Astrocyte of the spinal cord (primary cell): ENCODE measurements around the gene TRAK1.

Experiments used
- DNase-seq: peaks from one replicate; pipeline ENCODE4 v3.0.0; 2011; ENCODE audit warnings: low read depth, low spot score
- H3K4me3 ChIP-seq: 2 replicates; pipeline ENCODE4 v1.5.1; 2011; ENCODE audit warnings: low read depth, mild to moderate bottlenecking, low read length, moderate library complexity
- in situ Hi-C: cut with HindIII; loops from 2 replicates; pipeline ENCODE4 v1.10.0; 2017; ENCODE audit warnings: low sequenced_read_pairs
- TF ChIP-seq, protein P1 (sequence below): IDR thresholded peaks from 2 replicates; pipeline ENCODE4 v1.5.1; 2012; ENCODE audit warnings: low read depth, mild to moderate bottlenecking, low read length, inconsistent platforms

Gene TRAK1

GRCh38 chr3:42270561-42270960, 179.4 kb downstream of the TRAK1 start:
- in situ Hi-C loops = no loop called here
- TF ChIP-seq, protein P1, sequence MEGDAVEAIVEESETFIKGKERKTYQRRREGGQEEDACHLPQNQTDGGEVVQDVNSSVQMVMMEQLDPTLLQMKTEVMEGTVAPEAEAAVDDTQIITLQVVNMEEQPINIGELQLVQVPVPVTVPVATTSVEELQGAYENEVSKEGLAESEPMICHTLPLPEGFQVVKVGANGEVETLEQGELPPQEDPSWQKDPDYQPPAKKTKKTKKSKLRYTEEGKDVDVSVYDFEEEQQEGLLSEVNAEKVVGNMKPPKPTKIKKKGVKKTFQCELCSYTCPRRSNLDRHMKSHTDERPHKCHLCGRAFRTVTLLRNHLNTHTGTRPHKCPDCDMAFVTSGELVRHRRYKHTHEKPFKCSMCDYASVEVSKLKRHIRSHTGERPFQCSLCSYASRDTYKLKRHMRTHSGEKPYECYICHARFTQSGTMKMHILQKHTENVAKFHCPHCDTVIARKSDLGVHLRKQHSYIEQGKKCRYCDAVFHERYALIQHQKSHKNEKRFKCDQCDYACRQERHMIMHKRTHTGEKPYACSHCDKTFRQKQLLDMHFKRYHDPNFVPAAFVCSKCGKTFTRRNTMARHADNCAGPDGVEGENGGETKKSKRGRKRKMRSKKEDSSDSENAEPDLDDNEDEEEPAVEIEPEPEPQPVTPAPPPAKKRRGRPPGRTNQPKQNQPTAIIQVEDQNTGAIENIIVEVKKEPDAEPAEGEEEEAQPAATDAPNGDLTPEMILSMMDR = no peak
- no peak overlapping the region for H3K4me3 ChIP-seq
- no peak for DNase-seq

DNA sequence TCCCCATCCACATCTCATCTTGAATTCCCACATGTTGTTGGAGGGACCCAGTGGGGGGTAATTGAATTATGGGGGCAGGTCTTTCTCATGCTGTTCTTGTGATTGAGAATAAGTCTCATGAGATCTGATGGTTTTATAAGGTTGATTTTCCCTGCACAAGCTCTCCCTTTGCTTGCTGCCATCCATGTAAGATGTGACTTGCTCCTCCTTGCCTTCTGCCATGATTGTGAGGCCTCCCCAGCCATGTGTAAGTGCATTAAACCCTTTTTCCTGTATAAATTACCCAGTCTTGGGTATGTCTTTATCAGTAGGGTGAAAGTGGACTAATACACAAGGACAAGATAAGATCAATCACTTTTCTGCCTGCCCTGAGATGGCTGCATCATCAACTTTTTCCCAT, 180.6 kb downstream of the TRAK1 start:
- in situ Hi-C loops = no loop called here
- DNase-seq = no peak
- TF ChIP-seq, protein P1 = no peak
- no peak overlapping the region for H3K4me3 ChIP-seq

GRCh38 chr3:42273361-42273760, 182.2 kb downstream of the TRAK1 start:
- H3K4me3 ChIP-seq = no peak overlapping the region
- in situ Hi-C loops = no loop called here
- TF ChIP-seq, protein P1 = no peak
- no peak for DNase-seq

DNA sequence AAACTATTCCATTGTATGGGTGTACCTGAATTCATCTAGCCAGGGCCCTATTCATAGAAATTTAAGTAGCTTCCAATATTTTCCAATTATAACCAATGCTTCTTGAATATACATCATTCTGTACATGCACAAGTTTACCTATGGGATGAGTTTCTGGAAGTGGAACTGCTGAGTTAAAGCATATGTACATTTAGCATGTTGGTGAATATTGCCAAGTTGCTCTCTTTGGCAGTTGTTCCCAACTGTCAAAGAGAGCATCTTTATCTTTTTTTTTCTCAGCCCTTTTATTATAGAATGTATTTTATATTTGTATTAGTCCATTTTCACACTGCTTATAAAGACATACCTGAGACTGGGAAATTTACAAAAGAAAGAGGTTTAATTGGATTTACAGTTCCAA, 183.1 kb downstream of the TRAK1 start:
- in situ Hi-C loops = no loop called here
- no peak overlapping the region for H3K4me3 ChIP-seq
- TF ChIP-seq, protein P1 = no peak
- no peak for DNase-seq

- H3K4me3 ChIP-seq = no peak overlapping the region
- in situ Hi-C loops = no loop called here
- no peak for DNase-seq
- TF ChIP-seq, protein P1 = no peak
Measured at GRCh38 chr3:42275217-42275616, 184.1 kb downstream of the TRAK1 start.
